G401 (cell line): ENCODE measurements around the gene PTPN14. TPM values are rescaled to one million over a fixed set of nuclear protein-coding genes. Genes with fewer than 3 reads are reported as not detected.

Source experiments
- DNase-seq: peaks from one replicate; pipeline ENCODE4 v3.0.0-alpha.2; 2015; ENCODE audit warnings: low spot score
- in situ Hi-C: cut with HindIII; loops from 2 replicates; pipeline ENCODE4 v1.10.0; 2016; ENCODE audit warnings: low sequenced_read_pairs, mixed read lengths
- total RNA-seq: library from RNA; depleted of rRNA; stranded (reverse); fragments of >200 nt; shearing (Covaris generic); gene quantifications from 2 replicates; pipeline ENCODE4 v1.2.3, GENCODE V29; 2014; rRNA removed

Gene PTPN14
- total RNA-seq, 1 experiment from 2014 or later = 9.7 TPM

DNA sequence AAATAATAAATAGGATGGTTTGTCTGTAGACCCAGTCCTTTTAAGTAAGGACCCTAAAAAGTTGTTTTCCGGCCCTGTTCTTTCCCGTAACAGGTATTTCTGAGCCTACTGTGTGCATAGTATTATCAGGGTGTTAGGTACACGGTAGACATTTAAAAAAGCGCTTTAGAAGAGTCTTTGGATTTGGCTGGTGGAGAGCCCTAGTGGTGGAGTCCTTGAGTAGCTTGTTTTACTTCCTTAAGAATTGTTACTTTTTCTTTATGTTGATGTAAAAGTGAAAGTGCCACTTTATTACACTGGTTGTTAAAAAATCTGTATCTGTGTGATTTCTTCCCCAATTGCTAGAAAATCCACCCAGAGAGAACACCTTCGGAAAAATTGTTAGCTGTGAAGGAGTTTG, 233.7 kb downstream of the PTPN14 start:
- in situ Hi-C loops = no loop called here
- DNase-seq = no peak

DNA sequence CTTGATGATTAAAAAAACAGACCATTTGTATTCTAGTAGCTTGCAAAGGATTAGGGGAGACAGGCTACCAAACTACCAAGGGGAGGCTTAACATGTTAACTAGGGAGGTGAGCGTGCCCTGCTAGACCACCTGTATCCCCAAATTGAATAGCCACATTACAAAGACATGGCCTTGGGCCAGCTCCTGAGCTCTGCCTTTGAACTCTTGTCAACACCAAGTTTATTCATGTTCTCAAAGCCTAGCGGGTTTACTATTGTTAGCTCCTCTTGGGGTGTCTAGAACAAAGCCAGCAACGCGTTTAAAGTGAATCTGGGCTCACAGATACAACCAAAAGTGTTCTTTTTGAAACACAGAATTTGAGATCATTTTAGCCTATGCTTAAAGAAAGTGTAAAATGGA, 234.1 kb downstream of the PTPN14 start:
- DNase-seq = no peak
- in situ Hi-C loops = no loop called here

DNA sequence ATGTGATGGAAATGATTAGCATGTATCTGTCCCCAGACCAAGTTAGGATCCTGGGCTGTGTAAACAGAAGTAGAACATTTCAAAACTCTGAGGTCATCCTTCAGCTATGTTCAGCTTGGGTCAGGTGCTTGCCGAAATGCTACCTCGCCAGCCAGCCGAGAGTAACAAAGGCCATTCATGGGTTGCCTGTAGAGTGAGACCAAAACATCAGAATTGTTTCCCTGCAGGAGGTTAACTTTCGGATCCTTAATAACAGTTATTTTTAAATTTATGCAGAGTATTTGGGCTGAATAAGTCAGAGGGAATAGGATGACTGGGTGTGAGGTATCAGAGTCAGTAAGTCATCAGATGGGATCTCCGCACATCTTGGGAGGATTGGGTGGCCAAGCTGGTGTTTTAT, 234.8 kb downstream of the PTPN14 start:
- in situ Hi-C loops = no loop called here
- DNase-seq = no peak

DNA sequence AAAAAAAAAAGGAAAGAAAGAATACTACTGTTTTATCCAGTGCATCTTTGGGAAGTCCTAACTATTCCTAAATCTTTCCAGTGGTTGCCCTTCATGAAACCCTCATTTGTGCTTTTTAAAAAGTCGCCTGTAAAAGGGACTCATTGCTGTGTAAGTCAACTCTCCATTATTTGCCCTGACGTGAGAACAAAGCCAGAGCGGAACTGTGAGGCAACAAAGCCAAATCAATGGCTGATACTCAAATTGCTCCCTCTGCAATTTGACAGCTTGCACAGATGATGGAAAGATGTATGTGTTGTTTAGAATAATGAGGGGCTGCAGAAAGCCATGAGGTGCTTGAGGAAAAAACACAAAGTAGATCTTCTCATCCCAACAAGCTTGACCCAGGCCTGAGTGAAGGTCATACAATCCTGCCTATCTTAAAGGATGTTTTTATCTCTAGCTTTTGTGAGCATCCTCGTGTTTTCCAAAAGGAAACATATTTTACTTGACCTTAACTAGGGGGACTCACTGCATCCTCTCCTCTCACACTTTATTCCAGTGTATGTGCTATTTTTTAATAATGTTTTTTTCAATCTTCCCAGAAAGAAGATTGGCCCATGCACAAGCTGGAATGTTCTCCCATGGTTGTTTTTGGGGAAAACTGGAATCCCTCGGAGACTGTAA, 237.1 kb downstream of the PTPN14 start:
- in situ Hi-C loops = no loop called here
- no peak for DNase-seq

- DNase-seq = no peak
- in situ Hi-C loops = no loop called here
These were observed 238.8 kb downstream of the PTPN14 start for GRCh38 chr1:214312530-214313051.

DNA sequence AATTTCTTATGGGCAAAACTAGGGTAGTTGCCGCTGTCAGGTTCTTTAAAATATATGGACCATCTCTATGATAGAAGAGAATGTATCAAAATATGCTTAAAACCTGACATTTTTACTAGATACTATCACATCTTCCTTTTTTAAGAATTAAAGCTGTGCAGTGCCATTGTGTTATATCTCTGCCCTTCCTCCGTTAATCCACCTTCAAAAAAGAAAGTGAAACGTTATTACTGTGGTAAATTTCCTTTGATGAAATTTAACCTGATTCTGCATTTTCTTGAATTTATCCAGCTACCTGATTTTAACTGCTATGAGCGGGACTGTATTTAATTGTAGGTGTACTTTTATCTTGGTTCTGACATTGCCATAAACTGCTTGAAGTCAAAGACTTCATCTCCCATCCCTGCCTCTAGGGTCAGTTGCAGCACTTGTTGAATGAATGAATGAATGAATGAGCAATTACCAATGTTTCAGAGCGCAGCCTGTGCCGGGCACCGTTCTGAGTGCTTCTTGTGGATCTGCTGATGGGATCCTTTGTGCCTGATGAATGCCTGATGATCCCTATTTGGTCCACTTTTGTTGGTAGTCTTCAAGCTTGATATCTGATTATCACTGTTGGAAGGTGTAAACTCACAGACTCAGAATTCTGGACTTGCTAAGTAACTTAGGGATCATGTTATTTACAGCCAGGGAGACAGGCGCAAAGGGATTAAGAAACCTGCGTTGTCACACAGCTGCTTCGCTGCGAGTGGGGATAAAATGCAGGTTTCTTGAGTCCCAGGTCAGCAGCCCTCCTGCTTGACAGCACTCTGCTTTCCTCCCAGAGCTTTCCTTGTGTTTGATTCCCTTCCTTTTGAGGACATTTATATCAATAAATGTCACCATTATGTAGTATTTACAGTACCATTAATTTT, 240.4 kb downstream of the PTPN14 start:
- no peak for DNase-seq
- in situ Hi-C loops = no loop called here

- DNase-seq = no peak
- in situ Hi-C loops = no loop called here
These were observed 241.4 kb downstream of the PTPN14 start for GRCh38 chr1:214310010-214310409.

DNA sequence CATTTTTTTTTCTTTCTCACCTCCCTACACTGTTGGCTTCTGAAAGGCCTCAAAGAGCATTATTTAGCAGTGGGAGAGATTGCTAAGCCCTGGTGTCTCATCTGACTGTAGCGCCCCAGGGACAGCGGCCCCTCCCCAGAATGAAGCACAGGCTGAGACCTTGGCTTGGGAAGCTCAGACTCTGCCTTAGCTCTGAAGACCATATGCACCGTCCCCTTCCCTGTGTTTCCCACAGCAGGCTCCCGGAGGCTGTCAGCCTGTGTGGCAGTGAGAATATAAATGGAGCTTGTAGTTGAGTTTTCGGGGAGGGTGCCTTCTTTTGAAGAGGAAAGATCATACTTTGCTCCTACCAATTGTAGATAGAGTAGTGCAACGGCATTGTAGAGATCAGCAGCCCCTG, 245.1 kb downstream of the PTPN14 start:
- no peak for DNase-seq
- in situ Hi-C loops = no loop called here

- in situ Hi-C loops = no loop called here
These were observed 246.1 kb downstream of the PTPN14 start for GRCh38 chr1:214305164-214305751.

DNA sequence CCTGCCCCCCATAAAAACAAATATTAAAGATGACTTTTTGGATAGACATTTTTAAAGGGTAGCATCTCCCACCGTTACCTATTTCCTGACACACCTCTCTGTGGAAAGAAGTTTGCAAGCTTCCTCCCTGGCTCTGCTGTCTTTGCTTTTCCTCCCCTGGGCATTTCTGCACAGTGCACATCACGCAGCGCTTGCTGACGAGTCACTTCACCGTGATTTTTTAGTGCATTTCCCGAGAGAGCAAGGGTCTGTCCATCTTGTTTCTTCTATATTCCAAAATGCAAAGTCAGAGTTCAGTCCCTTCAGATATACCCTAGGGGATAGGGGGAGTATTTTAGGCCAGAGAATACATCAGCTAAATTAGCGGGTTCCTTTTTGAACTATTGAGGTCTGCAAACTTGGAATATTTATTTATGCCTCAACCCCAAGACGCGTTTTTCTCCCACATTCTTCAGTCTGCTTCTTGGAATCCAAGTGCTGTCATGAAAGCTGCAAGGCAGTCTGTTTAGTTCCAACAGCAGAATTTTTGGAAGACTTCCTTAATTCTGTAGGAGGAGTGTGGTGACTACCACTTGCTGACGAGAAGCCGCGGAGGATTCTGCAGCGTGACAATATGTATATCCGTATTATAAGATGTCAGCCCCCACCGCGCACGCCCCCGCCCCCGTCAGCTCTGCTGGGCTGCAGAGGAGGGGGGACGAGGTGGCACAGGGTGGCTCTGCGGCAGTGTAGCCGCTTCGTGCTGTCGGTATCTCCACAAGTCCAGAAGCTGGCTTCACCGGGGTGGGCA, 248.1 kb downstream of the PTPN14 start:
- in situ Hi-C loops = no loop called here
- peak; percentile 12 for DNase-seq

More at GRCh38 chr1:214305164-214305751, 246.1 kb downstream of the PTPN14 start:
- no peak for DNase-seq

- no peak for DNase-seq
- in situ Hi-C loops = no loop called here
These were observed 249.9 kb downstream of the PTPN14 start for GRCh38 chr1:214301526-214301925.

GRCh38 chr1:214300149-214300780, 251.1 kb downstream of the PTPN14 start:
- DNase-seq = no peak
- in situ Hi-C loops = no loop called here

Other genes starting within 250 kb of the PTPN14 start
- gene CENPF, start 51.6 kb upstream of the PTPN14 start, total RNA-seq = 43.2 and 160 TPM in 2 replicates